ENCODE data around the gene ZNF785.

ZNF785 gene

DNA sequence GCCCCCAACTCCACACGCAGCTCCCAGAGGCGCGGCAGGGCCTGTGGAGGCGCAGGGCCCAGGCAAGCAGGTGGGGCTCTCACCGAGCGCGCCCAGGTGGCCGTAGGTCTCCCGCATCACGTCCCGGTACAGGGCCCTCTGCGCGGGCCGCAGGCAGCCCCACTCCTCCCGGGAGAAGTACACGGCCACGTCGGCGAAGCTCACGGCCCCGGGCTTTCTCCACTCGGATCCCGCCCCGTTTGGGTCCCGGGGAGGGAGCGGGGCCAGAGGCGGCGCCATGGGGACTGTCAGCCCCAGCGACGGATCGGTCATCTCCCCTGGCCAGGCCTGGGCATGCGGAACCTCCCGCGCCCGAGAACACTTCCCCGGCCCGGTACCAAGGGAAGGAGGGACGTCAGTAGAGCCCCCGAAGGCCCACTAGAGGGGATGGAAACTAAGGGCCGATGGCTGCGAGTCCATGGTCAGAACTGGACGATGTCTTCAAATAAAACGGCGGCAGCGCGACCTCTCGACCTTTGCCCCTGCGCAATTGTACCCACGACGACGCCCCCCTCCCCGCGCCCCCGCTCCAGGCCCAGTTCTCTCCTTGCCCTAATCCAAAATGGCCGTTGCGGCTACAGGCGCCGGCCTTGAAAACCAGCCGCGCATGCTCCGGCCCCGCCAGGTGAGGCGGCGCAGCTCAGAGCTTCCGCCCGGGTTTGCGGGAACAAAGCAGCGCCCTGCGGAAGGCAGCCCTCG lies 51.0 kb downstream of the ZNF785 start, which contains the start of gene ZNF747:
ZNF747 (minus strand) TSS at position 491 of the 738 bp plus-strand sequence; CDS start at position 312, 179 bp downstream.
- peak; percentile 59 for DNase-seq (ENCODE audit: extremely low read depth, low read depth)

DNA sequence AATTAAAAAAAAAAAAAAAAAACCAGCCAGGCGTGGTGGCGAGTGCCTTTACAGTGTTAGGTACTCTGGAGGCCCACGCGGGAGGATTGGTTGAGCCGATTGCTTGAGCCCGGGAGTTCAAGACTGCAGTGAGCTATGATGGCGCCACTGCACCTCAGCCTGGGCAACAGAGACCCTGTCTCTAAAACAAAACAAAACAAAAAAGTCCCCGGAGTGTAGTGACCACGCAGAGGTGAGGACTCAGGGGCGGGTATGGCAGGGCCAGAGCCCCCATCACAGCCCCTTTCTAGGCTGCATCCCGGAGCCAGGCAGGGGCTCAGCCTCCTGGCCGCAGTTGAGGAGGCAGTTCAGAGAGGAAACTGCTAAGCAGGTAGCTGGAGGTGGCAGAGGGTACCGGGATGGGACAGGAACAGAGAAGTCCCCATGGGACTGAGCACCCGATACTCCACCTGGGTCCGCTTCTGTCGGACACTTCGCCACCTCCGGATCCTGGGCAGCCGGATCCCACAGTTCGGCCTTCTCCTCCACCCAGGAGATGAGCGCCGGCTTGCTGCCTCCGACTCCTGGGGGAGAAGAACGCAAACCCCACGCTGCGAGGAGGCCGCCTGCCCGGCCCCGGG lies 51.6 kb downstream of the ZNF785 start:
- TF ChIP-seq, protein P1, sequence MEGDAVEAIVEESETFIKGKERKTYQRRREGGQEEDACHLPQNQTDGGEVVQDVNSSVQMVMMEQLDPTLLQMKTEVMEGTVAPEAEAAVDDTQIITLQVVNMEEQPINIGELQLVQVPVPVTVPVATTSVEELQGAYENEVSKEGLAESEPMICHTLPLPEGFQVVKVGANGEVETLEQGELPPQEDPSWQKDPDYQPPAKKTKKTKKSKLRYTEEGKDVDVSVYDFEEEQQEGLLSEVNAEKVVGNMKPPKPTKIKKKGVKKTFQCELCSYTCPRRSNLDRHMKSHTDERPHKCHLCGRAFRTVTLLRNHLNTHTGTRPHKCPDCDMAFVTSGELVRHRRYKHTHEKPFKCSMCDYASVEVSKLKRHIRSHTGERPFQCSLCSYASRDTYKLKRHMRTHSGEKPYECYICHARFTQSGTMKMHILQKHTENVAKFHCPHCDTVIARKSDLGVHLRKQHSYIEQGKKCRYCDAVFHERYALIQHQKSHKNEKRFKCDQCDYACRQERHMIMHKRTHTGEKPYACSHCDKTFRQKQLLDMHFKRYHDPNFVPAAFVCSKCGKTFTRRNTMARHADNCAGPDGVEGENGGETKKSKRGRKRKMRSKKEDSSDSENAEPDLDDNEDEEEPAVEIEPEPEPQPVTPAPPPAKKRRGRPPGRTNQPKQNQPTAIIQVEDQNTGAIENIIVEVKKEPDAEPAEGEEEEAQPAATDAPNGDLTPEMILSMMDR (IDR thresholded peaks at IDR 0.05; ENCODE audit: low read depth, low read length): no peak
- no peak for DNase-seq (ENCODE audit: extremely low read depth, low read depth)

More for the DNA sequence above, 51.0 kb downstream of the ZNF785 start, which contains the start of gene ZNF747:
- TF ChIP-seq, protein P1 (IDR thresholded peaks at IDR 0.05; ENCODE audit: low read depth, low read length): no peak

DNA sequence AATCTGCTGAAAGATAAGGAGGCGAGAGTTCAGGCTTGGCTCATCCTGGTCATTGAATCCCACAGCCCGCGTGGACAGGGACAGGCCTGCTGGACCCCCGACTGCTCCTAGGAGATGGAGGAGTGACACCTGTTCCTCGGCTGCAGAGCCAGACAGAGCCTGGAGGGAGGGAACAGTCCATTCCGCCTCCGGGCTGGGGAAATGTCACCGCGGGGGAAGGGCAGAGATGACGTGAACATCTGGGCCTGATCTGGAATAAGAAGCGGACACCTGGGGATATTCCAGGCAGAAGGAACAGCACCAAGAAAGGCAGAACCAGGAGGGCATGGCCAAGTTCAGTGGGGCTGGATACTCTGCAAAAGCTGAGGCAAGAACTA lies 52.4 kb downstream of the ZNF785 start:
- TF ChIP-seq, protein P1 (IDR thresholded peaks at IDR 0.05; ENCODE audit: low read depth, low read length): no peak
- DNase-seq (ENCODE audit: extremely low read depth, low read depth): no peak

DNA sequence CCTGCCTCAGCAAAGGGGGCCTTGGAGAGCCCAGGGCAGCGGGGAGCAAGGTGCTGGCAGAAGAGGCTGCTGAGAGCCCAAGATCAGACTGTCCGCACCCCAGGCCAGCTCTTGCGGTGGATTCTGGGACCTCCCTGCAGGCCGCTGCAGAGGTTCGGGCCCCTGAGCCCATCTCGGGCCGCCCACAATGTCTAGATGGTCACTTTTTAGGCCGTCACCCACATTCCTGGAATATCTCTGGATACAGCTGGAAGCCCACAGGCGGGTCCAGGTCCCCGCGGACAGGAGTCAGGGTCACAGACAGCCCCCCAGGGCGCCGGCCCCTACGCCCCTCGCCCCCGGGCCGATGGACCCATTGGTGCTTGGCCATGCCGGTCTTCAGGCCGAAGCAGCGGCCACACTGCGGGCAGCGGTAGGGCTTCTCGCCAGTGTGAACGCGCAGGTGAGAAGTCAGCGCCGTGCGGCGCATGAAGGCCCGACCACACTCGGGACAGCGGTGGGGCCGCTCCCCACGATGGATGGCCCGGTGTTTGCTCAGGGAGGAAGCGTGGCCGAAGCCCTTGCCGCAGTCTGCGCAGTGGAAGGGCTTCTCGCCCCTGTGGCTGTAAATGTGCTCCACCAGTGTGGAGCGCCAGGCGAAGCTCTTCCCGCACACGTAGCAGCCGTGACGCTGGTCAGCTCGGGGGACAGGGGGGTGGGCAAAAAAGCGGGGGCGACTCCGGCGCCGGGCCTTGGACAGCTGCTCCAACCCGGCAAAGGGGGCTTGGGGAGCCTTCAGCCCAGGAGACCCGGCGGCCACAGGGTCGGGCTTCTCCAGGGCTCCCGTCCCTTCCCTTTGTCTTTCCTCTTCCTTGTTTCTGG lies 53.0 kb downstream of the ZNF785 start:
- DNase-seq (ENCODE audit: extremely low read depth, low read depth): no peak
- TF ChIP-seq, protein P1 (IDR thresholded peaks at IDR 0.05; ENCODE audit: low read depth, low read length): no peak
